ENCODE measurements around the gene SRC. TPM values are rescaled to one million over a fixed set of nuclear protein-coding genes. Genes with fewer than 3 reads are reported as not detected.

The SRC gene
- total and polyA plus RNA-seq, 2 of the 8 experiments (the other 6 are each of a cell fraction or from before 2014, with no cell fraction given) = 27.6 to 28.8 TPM

DNA sequence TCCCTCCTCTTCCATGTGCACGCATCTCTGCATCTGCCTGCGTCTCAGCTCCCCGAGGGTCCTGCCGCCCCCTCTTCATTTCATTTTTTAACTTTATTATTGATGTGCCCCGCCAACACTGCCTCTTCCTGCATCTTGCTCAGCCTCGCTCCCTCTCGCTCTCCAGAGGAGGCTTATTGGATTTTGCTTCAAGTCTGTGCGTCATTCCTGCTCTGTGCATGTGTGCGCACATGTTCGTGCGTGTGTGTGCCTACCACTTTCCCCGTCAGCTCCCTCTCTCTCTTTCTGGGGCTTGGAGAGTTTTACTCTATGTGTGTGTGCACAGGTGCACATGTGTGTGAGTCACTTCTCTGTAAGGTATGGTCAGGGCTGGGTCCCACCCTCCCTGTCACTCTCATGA is 103.3 kb downstream of the SRC start (continued):
- TF ChIP-seq, protein P1, sequence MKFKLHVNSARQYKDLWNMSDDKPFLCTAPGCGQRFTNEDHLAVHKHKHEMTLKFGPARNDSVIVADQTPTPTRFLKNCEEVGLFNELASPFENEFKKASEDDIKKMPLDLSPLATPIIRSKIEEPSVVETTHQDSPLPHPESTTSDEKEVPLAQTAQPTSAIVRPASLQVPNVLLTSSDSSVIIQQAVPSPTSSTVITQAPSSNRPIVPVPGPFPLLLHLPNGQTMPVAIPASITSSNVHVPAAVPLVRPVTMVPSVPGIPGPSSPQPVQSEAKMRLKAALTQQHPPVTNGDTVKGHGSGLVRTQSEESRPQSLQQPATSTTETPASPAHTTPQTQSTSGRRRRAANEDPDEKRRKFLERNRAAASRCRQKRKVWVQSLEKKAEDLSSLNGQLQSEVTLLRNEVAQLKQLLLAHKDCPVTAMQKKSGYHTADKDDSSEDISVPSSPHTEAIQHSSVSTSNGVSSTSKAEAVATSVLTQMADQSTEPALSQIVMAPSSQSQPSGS (IDR thresholded peaks at IDR 0.05; ENCODE audit: low read length) = no peak
- no peak for TF ChIP-seq FOSL1 (IDR thresholded peaks at IDR 0.05; ENCODE audit: insufficient read depth, low read depth, low read length)

All from H1 (cell line).